Adrenal gland (tissue), 12 donors: Measurements from ENCODE around the gene RASAL1. TPM values are rescaled to one million over a fixed set of nuclear protein-coding genes. Genes with fewer than 3 reads are reported as not detected.

Source experiments
- DNase-seq, 7 donors: peaks; one replicate each; pipeline ENCODE4 v3.0.0-alpha.2; 2019 to 2020
- H3K27ac ChIP-seq, 5 donors: fragments of 200-600 bp; sonication (generic) in 4 of 5; 1 replicate in 3 of 5; 2 replicates in 2 of 5; pipeline versions ENCODE4 v1.5.1 to v1.8.0; 2016 to 2020; ENCODE audit warnings: mild to moderate bottlenecking in 1 of 5
- H3K27me3 ChIP-seq: fragments of 200-600 bp; 2 replicates; pipeline ENCODE4 v1.8.0; 2021
- H3K36me3 ChIP-seq, 2 donors: fragments of 200-600 bp; replicated peaks in 1 of 2; 1 replicate in 1 of 2; 2 replicates in 1 of 2; pipeline versions ENCODE4 v1.5.1 to v1.8.0; 2018 to 2022
- H3K4me1 ChIP-seq, 2 donors: fragments of 200-600 bp; replicated peaks in 1 of 2; 1 replicate in 1 of 2; 2 replicates in 1 of 2; pipeline versions ENCODE4 v1.5.1 to v1.8.0; 2018 to 2021
- H3K4me3 ChIP-seq, 4 donors: fragments of 200-600 bp; sonication (generic) in 3 of 4; one replicate each; pipeline ENCODE4 v1.5.1; 2016 to 2018
- H3K9me3 ChIP-seq, 3 donors: fragments of 200-600 bp; sonication (generic) in 1 of 3; replicated peaks in 1 of 3; 1 replicate in 2 of 3; 2 replicates in 1 of 3; pipeline versions ENCODE4 v1.5.1 to v1.8.0; 2016 to 2021
- POLR2A ChIP-seq, 2 donors: fragments of 450-650 bp; IDR thresholded peaks; one replicate each; pipeline ENCODE4 v1.6.1; 2017; ENCODE audit warnings: antibody characterized with exemption in 2 of 2, mild to moderate bottlenecking in 2 of 2, moderate library complexity in 1 of 2
- WGBS, 4 donors: extraction: QIAGEN DNeasy Blood & Tissue Kit in 2 of 4; methylation state at CpG; one replicate each; pipeline versions ENCODE4 v1.1.5 to v1.1.7; 2013 to 2017; 5-methylcytosine and 5-hydroxymethylcytosine counted together
- intact Hi-C, 2 donors: fragments of 100-400 bp; cut with DNase I; formaldehyde crosslinking; loops; one replicate each; pipeline versions ENCODE4 v1.14.1 to v1.15.0; 2022 to 2023
- polyA plus RNA-seq, 3 donors: library from polyadenylated mRNA; stranded (reverse); fragments of 200-250 nt in 2 of 3; fragments of 350-450 nt in 1 of 3; fragmentation: Illumina TruSeq in 1 of 3; extraction: RNeasy Lipid Tissue Mini Kit (QIAGEN cat#74804) in 1 of 3; gene quantifications; one replicate each; pipeline ENCODE4 v1.2.3, GENCODE V29; 2013 to 2014
- total RNA-seq, 9 donors: library from RNA; depleted of rRNA in 4 of 9; stranded (reverse); fragments of >200 nt in 4 of 9; fragments of 120-200 nt in 1 of 9; fragmentation: NEBNext Ultra II Directional in 1 of 9; extraction: Animal tissue kit (Norgen Biotek cat#: 25700) in 1 of 9; gene quantifications; one replicate each; pipeline versions ENCODE4 v1.1.0 to v1.2.4, GENCODE V29; 2013 to 2023
- TF ChIP-seq, protein P1 (sequence below), 6 experiments: fragments of 450-650 bp in 4 of 6; fragments of 200-600 bp in 2 of 6; sonication (generic) in 1 of 6; IDR thresholded peaks; 1 replicate in 5 of 6; 2 replicates in 1 of 6; pipeline versions ENCODE4 v1.5.1 to v1.8.0; 2016 to 2021; ENCODE audit warnings: antibody characterized with exemption in 6 of 6, mild to moderate bottlenecking in 2 of 6, moderate library complexity in 1 of 6
- donor health status: healthy with polysubstance abuse.
- donor health status: Bipolar disorder and iron deficiency.
- donor health status: DM: yes; HTN: yes; CAD: no.
- donor health status: DM: no; HTN: no; CAD: no.
- donor health status: DM: no; HTN: no; CAD: no.
- donor health status: DM: yes; HTN: yes; CAD: no.

The RASAL1 gene
- total and polyA plus RNA-seq, 12 donors, result 22.6 to 90.4 (median 43.3) TPM

DNA sequence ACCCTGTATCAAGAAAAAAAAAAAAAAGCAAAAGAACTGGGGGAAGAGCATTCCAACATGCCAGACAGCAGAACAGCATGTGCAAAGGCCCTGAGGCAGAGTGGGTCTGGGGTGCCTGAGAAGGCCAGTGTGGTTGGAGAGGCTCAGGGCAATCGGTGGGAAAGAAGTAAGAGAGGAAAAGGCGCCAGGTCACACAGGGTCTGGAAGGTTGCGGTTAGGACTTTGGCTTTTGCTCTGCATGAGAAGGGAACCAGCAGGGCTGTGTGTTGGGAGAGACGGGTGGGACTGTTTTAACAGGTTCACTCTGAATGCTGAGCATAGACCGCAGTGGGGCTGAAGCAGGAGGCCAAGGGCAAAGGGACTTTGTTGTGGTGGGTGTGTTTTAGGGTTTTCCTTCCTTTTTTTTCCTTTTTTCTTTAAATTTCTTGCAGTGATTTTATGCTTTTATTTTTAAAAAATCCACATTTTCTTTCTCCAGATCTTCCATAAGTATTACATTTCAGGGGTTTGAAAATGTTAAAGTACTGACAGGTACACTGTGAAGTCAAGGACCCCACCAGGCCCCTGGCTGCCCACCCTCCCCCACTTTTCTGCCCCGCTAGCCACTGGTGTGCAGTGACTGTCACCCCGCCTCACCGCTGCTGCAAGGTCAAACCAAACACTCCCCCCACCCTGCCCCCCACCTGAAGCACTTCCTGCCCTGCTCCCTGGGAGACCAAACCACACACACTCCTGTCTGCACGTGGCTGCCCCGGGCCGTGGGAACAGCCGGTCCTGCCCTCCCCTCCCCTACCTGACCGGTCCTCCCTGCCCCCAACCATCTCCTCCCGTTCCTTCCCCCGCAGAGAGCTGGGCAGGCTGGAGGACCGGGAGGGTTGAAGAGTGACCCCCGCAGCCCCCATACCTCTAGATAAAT, 49.1 kb downstream of the RASAL1 start:
- H3K36me3 ChIP-seq, result no peaks in the 10 kb centered on the region
- no peak overlapping the region for H3K4me3 ChIP-seq
- intact Hi-C loops, result no loop called here
- WGBS, 4 donors, result 31 to 51% (median 38%) methylated on average over 8 to 17 of the region's 17 CpGs
- H3K4me1 ChIP-seq, result no peaks in the 10 kb centered on the region
- DNase-seq, result no peak
- H3K27ac ChIP-seq, result no peak overlapping the region
- H3K9me3 ChIP-seq, result no peaks in the 10 kb centered on the region
- no peaks in the 10 kb centered on the region for H3K27me3 ChIP-seq
- TF ChIP-seq, protein P1, sequence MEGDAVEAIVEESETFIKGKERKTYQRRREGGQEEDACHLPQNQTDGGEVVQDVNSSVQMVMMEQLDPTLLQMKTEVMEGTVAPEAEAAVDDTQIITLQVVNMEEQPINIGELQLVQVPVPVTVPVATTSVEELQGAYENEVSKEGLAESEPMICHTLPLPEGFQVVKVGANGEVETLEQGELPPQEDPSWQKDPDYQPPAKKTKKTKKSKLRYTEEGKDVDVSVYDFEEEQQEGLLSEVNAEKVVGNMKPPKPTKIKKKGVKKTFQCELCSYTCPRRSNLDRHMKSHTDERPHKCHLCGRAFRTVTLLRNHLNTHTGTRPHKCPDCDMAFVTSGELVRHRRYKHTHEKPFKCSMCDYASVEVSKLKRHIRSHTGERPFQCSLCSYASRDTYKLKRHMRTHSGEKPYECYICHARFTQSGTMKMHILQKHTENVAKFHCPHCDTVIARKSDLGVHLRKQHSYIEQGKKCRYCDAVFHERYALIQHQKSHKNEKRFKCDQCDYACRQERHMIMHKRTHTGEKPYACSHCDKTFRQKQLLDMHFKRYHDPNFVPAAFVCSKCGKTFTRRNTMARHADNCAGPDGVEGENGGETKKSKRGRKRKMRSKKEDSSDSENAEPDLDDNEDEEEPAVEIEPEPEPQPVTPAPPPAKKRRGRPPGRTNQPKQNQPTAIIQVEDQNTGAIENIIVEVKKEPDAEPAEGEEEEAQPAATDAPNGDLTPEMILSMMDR (IDR thresholded peaks at IDR 0.05), result no peak

DNA sequence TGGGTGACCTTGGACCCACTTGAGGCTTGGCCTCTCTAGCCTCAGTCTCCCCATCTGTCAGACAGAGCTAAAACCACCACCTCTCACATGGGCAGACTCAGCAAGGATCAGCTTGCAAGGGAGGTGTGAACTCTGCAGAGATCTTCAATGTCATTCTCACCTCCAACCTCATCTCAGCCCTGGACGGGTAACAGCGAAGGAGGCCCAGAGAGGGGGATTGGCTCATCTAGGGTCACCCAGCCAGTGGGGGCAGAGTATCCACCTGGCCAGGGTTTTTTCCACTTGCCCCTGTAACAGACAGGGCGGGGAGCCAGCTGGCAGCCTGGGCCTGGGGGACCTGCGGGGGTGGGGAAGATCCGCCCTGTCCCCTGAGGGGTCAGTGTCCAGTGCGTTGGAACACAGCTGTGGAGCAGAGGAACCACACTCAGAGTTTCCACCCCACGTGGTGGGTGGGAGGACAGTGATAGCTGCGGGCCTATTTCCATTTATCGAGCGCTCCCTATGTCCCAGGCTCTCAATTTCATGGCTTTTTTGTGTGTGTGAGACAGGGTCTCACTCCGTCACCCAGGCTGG, 51.6 kb downstream of the RASAL1 start:
- 81 to 94% (median 87%) methylated on average over 6 to 11 of the region's 11 CpGs for WGBS, 4 donors
- no peak for TF ChIP-seq POLR2A (IDR thresholded peaks at IDR 0.05)
- TF ChIP-seq, protein P1 (IDR thresholded peaks at IDR 0.05), result no peak
- DNase-seq, result peak in 1 of 7 donors; percentile 32
- no peak overlapping the region for H3K4me3 ChIP-seq
- peaks cover 0 to 5% of the 10 kb centered on the region in 2 donors for H3K4me1 ChIP-seq
- H3K36me3 ChIP-seq, result no peaks in the 10 kb centered on the region
- H3K27ac ChIP-seq, result no peak overlapping the region
- intact Hi-C loops, result no loop called here
- no peaks in the 10 kb centered on the region for H3K27me3 ChIP-seq
- no peaks in the 10 kb centered on the region for H3K9me3 ChIP-seq

DNA sequence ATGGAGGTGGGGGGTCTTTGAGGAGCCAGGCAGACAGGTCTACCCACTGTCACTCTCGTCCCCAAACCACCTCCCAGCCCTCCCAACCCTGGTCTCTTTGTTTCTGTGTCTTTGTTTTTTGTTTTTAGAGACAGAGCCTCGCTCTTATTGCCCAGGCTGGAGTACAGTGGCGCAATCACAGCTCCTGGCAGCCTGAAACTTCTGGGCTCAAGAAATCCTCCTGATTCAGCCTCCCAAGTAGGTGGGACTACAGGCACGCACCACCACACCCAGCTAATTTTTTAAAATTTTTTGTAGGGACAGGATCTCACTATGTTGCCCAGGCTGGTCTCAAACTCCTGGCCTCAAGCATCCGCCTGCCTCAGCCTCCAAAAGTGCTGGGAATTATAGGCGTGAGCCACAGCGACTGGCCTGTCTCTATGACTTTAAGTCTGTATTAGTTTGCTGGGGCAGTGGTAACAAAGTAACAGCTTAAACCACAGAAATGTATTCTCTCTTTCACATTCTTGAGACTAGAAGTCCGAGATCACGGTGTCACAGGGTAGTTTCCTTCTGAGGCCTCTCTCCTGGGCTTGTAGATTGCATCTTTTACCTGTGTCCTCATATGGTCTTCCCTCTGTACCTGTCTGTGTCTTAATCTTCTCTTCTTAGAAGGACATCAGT, 52.9 kb downstream of the RASAL1 start:
- no peak overlapping the region for H3K27ac ChIP-seq
- no peak for DNase-seq
- 89 to 94% (median 92%) methylated on average over 9 of the region's 9 CpGs for WGBS, 4 donors
- intact Hi-C loops, result no loop called here
- H3K4me1 ChIP-seq, result peaks cover 0 to 5% of the 10 kb centered on the region in 2 donors
- H3K36me3 ChIP-seq, result no peaks in the 10 kb centered on the region
- H3K27me3 ChIP-seq, result no peaks in the 10 kb centered on the region
- no peak for TF ChIP-seq POLR2A (IDR thresholded peaks at IDR 0.05)
- TF ChIP-seq, protein P1 (IDR thresholded peaks at IDR 0.05), result no peak
- no peaks in the 10 kb centered on the region for H3K9me3 ChIP-seq
- no peak overlapping the region for H3K4me3 ChIP-seq

DNA sequence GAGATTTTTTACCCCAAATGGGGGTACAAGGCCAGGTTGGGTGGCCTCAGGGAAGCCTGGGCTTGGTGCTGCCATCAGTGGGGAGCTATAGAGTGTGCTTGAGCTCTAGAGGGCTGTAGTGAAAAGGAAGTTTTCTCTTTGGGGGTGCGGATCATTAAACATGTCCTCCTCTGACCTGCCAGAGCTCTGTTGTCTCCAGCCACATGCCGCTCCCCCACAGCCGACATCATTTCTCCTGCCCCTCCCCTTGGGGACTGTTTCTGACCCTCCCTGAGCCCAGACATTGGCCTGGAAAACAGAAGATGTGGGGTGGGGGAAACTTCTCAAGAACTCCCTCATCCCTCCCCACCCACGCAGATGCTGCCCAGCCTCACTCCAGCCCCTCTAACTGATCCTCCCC, 53.7 kb downstream of the RASAL1 start:
- 62 to 80% (median 72%) methylated on average over 4 of the region's 4 CpGs for WGBS, 4 donors
- Histone ChIP-seq H3K27ac (no peak overlapping the region), H3K27me3 (no peaks in the 10 kb centered on the region), H3K9me3 (no peaks in the 10 kb centered on the region), H3K4me1 (peaks cover 0 to 5% of the 10 kb centered on the region in 2 donors), H3K36me3 (no peaks in the 10 kb centered on the region), H3K4me3 (no peak overlapping the region)
- DNase-seq, result no peak
- TF ChIP-seq, protein P1 (IDR thresholded peaks at IDR 0.05), result no peak
- TF ChIP-seq POLR2A (IDR thresholded peaks at IDR 0.05), result no peak
- intact Hi-C loops, result no loop called here
